MM.1S (cell line): ENCODE measurements around the gene VAPA.
"Not testable (repeated sequence)": the region's sequence is repeated elsewhere in the genome, so short reads cannot be mapped to it uniquely, and the experiment has no call there.

Experiments used
- DNase-seq: peaks from one replicate; pipeline ENCODE4 v3.0.0-alpha.2; 2015
- H2AFZ ChIP-seq: fragments of 300-600 bp; sonication (generic); 2 replicates; pipeline ENCODE4 v1.6.0; 2016; ENCODE audit warnings: antibody characterized with exemption, low read length
- H3F3A ChIP-seq: fragments of 300-600 bp; sonication (generic); 2 replicates; pipeline ENCODE4 v1.6.1; 2016; ENCODE audit warnings: mild to moderate bottlenecking, antibody characterized with exemption, low read length, moderate library complexity, mixed read lengths; ENCODE audit not compliant: insufficient read depth
- H3K27ac ChIP-seq: fragments of 300-600 bp; sonication (generic); 2 replicates; pipeline ENCODE4 v1.5.1; 2016; ENCODE audit warnings: mild to moderate bottlenecking, low read length
- H3K27me3 ChIP-seq: fragments of 300-600 bp; sonication (generic); replicated peaks from 2 replicates; pipeline ENCODE4 v1.6.0; 2016; ENCODE audit warnings: low read length; ENCODE audit not compliant: insufficient read depth
- H3K36me3 ChIP-seq: fragments of 300-600 bp; sonication (generic); replicated peaks from 2 replicates; pipeline ENCODE4 v1.6.1; 2016; ENCODE audit warnings: mild to moderate bottlenecking, low read length, mixed read lengths; ENCODE audit not compliant: insufficient read depth
- H3K4me1 ChIP-seq: fragments of 300-600 bp; sonication (generic); 2 replicates; pipeline ENCODE4 v1.6.1; 2016; ENCODE audit warnings: low read length, mixed read lengths
- H3K4me2 ChIP-seq: fragments of 300-600 bp; sonication (generic); 2 replicates; pipeline ENCODE4 v1.6.0; 2016; ENCODE audit warnings: low read depth, low read length
- H3K4me3 ChIP-seq: fragments of 300-600 bp; sonication (generic); 2 replicates; pipeline ENCODE4 v1.5.1; 2016; ENCODE audit warnings: low read length, mixed read lengths
- H3K79me2 ChIP-seq: fragments of 300-600 bp; sonication (generic); 2 replicates; pipeline ENCODE4 v1.6.1; 2016; ENCODE audit warnings: mixed run types, low read length, mixed read lengths
- H3K9ac ChIP-seq: fragments of 300-600 bp; sonication (generic); 2 replicates; pipeline ENCODE4 v1.6.1; 2016; ENCODE audit warnings: low read length, mixed read lengths
- H3K9me2 ChIP-seq: fragments of 300-600 bp; sonication (generic); replicated peaks from 2 replicates; pipeline ENCODE4 v1.6.1; 2016; ENCODE audit warnings: mild to moderate bottlenecking, low read length, mixed read lengths; ENCODE audit not compliant: insufficient read depth
- H3K9me3 ChIP-seq: fragments of 300-600 bp; sonication (generic); replicated peaks from 2 replicates; pipeline ENCODE4 v1.6.1; 2016; ENCODE audit warnings: mild to moderate bottlenecking, low read length, mixed read lengths; ENCODE audit not compliant: insufficient read depth
- H4K20me1 ChIP-seq: fragments of 300-600 bp; sonication (generic); 2 replicates; pipeline ENCODE4 v1.6.1; 2016; ENCODE audit warnings: mild to moderate bottlenecking, low read length, moderate library complexity, mixed read lengths; ENCODE audit not compliant: insufficient read depth
- EZH2 ChIP-seq: fragments of 300-600 bp; sonication (generic); optimal IDR thresholded peaks from 2 replicates; pipeline ENCODE3; 2017; ENCODE audit warnings: low read depth, mild to moderate bottlenecking, antibody characterized with exemption, low read length, mixed read lengths
- EZH2phosphoT487 ChIP-seq: fragments of 300-600 bp; sonication (generic); IDR thresholded peaks from 2 replicates; pipeline ENCODE4 v1.6.1; 2018; ENCODE audit warnings: antibody characterized with exemption, low read length
- TF ChIP-seq, protein P1 (sequence below): fragments of 300-600 bp; sonication (generic); IDR thresholded peaks from 2 replicates; pipeline ENCODE4 v1.5.1; 2016; ENCODE audit warnings: antibody characterized with exemption, low read length, mixed read lengths

VAPA gene

DNA sequence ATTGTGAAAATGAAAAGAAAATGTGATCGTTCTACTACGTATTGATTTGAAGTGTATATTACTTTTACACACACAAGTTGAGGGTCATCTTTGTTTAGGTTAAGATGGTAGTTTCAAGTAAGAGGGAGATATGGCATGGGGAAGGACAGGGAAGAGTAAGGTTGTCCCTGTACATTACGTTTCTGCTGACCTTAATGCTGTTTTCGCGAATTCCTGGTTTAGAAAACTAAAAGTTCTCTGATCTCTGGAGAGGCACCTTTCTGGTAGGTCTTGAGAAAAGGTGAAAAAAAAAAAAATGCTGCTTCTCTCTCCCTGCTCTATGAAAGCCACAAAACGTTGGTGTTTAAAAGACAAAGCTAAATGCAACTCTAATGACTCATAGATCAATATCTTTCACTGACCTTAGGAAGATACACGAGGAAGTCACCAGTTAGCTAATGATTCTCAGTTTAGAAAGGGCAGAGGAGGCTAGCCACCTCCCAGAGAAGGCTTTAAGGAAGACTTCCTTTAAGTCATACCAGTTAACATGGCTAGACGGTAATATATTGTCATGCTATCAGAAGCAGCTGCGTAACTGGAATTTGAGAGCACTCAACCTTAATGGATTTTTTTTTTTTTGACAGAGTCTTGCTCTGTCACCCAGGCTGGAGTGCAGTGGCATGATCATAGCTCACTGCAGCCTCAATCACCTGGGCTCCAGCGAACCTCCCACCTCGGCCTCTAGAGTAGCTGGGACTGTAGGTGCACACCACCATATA is 14.8 kb upstream of the VAPA start:
- no peak for DNase-seq
- Histone ChIP-seq H3K4me2 (no peak overlapping the region), H3K9ac (no peak overlapping the region), H3K4me3 (no peak overlapping the region), H3K4me1 (no peaks in the 10 kb centered on the region), H2AFZ (no peak overlapping the region), H3F3A (no peaks in the 10 kb centered on the region), H4K20me1 (no peaks in the 10 kb centered on the region), H3K36me3 (no peaks in the 10 kb centered on the region), H3K9me2 (no peaks in the 10 kb centered on the region), H3K9me3 (no peaks in the 10 kb centered on the region), H3K27ac (no peak overlapping the region), H3K27me3 (no peaks in the 10 kb centered on the region), H3K79me2 (no peaks in the 10 kb centered on the region)
- TF ChIP-seq EZH2 (no peak), EZH2phosphoT487 (no peak)
- TF ChIP-seq, protein P1, sequence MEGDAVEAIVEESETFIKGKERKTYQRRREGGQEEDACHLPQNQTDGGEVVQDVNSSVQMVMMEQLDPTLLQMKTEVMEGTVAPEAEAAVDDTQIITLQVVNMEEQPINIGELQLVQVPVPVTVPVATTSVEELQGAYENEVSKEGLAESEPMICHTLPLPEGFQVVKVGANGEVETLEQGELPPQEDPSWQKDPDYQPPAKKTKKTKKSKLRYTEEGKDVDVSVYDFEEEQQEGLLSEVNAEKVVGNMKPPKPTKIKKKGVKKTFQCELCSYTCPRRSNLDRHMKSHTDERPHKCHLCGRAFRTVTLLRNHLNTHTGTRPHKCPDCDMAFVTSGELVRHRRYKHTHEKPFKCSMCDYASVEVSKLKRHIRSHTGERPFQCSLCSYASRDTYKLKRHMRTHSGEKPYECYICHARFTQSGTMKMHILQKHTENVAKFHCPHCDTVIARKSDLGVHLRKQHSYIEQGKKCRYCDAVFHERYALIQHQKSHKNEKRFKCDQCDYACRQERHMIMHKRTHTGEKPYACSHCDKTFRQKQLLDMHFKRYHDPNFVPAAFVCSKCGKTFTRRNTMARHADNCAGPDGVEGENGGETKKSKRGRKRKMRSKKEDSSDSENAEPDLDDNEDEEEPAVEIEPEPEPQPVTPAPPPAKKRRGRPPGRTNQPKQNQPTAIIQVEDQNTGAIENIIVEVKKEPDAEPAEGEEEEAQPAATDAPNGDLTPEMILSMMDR, result no peak

DNA sequence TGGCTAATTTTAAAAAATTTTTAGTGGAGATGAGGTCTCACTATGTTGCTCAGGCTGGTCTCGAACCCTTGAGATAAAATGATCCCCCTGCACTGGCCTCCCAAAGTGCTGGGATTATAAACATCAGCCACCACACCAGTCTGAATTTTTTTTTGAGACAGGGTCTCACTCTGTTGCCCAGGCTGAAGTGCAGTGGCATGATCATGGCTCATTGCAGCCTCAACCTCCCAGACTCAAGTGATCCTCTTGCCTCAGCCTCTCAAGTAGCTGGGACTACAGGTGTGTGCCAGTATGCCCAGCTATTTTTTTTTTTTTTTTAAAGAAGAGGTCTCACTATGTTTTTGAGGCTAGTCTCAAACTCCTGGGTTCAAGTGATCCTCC is 14.3 kb upstream of the VAPA start:
- H3F3A ChIP-seq, H3K9me3 ChIP-seq, H3K36me3 ChIP-seq, H3K27ac ChIP-seq, H3K27me3 ChIP-seq, H3K9ac ChIP-seq, H3K9me2 ChIP-seq, H3K4me2 ChIP-seq, H2AFZ ChIP-seq, H4K20me1 ChIP-seq, H3K79me2 ChIP-seq, DNase-seq, H3K4me1 ChIP-seq, H3K4me3 ChIP-seq: not testable (repeated sequence)

DNA sequence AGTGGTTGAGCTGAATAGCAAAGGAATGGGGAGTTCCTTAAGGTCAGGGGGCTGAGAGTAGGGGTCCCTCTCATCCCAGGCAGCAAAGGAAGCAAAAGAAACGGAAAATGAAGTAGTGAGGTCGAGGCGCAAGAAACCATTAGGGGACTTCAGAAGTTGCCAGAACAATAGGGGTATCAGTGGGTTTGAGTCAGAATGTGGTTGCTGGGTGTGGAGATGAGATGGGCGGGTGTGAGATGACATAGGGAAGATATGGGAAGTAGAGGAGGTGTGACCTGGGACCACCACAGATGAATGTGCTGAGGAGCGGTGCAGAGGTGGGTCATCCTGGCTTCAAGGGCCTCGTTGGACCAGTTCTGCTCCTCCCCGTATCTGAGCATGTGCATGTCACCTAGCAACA is 13.1 kb upstream of the VAPA start:
- H3K79me2 ChIP-seq, result no peaks in the 10 kb centered on the region
- no peak overlapping the region for H3K9ac ChIP-seq
- H3K36me3 ChIP-seq, result no peaks in the 10 kb centered on the region
- H3K4me2 ChIP-seq, result no peak overlapping the region
- no peaks in the 10 kb centered on the region for H3K9me3 ChIP-seq
- H3K4me1 ChIP-seq, result no peaks in the 10 kb centered on the region
- no peak overlapping the region for H3K27ac ChIP-seq
- no peak for TF ChIP-seq EZH2phosphoT487
- TF ChIP-seq EZH2, result no peak
- TF ChIP-seq, protein P1, result no peak
- H2AFZ ChIP-seq, result no peak overlapping the region
- H3F3A ChIP-seq, result no peaks in the 10 kb centered on the region
- H4K20me1 ChIP-seq, result no peaks in the 10 kb centered on the region
- H3K27me3 ChIP-seq, result no peaks in the 10 kb centered on the region
- no peaks in the 10 kb centered on the region for H3K9me2 ChIP-seq
- no peak overlapping the region for H3K4me3 ChIP-seq
- no peak for DNase-seq

DNA sequence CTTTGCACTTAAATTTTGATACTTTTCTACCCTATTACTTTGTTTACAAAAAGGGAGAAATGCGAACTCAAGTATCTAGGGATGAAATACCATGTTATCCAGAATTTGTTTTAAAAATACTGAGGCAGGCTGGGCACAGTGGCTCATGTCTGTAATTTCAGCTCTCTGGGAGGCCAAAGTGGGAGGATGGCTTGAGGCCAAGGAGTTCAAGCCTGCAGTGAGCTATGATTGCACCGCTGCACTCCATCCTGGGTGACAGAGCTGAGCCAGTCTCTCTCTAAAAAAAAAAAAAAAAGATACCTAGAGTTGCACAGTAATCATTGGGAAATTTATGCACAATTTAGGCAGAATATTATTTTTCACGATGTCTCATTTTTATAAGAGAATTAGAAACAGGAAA is 12.4 kb upstream of the VAPA start:
- DNase-seq, result no peak
- Histone ChIP-seq H3K9me2 (no peaks in the 10 kb centered on the region), H3F3A (no peaks in the 10 kb centered on the region), H3K36me3 (no peaks in the 10 kb centered on the region), H2AFZ (no peak overlapping the region), H4K20me1 (no peaks in the 10 kb centered on the region), H3K4me1 (no peaks in the 10 kb centered on the region), H3K79me2 (no peaks in the 10 kb centered on the region), H3K4me3 (no peak overlapping the region), H3K27ac (no peak overlapping the region), H3K9me3 (no peaks in the 10 kb centered on the region), H3K9ac (no peak overlapping the region), H3K27me3 (no peaks in the 10 kb centered on the region), H3K4me2 (no peak overlapping the region)
- TF ChIP-seq EZH2phosphoT487 (no peak), EZH2 (no peak)
- TF ChIP-seq, protein P1, result no peak

DNA sequence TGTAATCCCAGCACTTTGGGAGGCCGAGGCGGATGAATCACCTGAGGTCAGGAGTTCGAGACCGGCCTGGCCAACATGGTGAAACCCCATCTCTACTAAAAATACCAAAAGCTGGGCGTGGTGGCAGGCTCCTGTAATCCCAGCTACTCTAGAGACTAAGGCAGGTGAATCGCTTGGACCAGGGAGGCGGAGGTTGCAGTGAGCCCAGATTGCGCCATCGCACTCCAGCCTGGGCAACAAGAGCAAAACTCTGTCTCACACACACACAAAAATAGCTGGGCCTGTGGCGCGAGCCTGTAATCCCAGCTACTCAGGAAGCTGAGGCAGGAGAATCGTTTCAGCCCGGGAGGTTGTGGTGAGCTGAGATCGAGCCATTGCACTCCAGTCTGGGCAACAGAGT is 11.6 kb upstream of the VAPA start:
- not testable (repeated sequence) for H4K20me1 ChIP-seq, H3K4me3 ChIP-seq, H3F3A ChIP-seq, H2AFZ ChIP-seq, H3K4me1 ChIP-seq, H3K9ac ChIP-seq, DNase-seq, H3K79me2 ChIP-seq, H3K9me2 ChIP-seq, H3K9me3 ChIP-seq, H3K27me3 ChIP-seq, H3K4me2 ChIP-seq, H3K36me3 ChIP-seq, H3K27ac ChIP-seq
